Retinal pigment epithelial cell (primary cell): ENCODE measurements around the gene MYO1E.

ENCODE experiments used
- DNase-seq: peaks from one replicate; pipeline ENCODE4 v3.0.0-alpha.2; 2010; ENCODE audit warnings: low read depth
- H3K4me3 ChIP-seq: 2 replicates; pipeline ENCODE4 v1.5.1; 2011; ENCODE audit warnings: mild to moderate bottlenecking, low read length, control low read depth, moderate library complexity
- CTCF ChIP-seq: conservative IDR thresholded peaks from 2 replicates; pipeline ENCODE4 v1.5.1; 2011; ENCODE audit warnings: low read depth, low read length, control low read depth, inconsistent platforms

MYO1E gene

GRCh38 chr15:59252137-59252536 is 120.5 kb downstream of the MYO1E start:
- no peak for TF ChIP-seq CTCF
- no peak overlapping the region for H3K4me3 ChIP-seq
- DNase-seq, result no peak

GRCh38 chr15:59251001-59251845 is 121.4 kb downstream of the MYO1E start:
- no peak overlapping the region for H3K4me3 ChIP-seq
- no peak for DNase-seq
- TF ChIP-seq CTCF, result no peak

- no peak for DNase-seq
- no peak overlapping the region for H3K4me3 ChIP-seq
- no peak for TF ChIP-seq CTCF
Measured at GRCh38 chr15:59250249-59250648, 122.4 kb downstream of the MYO1E start.

GRCh38 chr15:59249816-59250215 is 122.9 kb downstream of the MYO1E start:
- no peak overlapping the region for H3K4me3 ChIP-seq
- TF ChIP-seq CTCF, result no peak
- no peak for DNase-seq

GRCh38 chr15:59247364-59247763 is 125.3 kb downstream of the MYO1E start:
- peak; percentile 53 for DNase-seq
- TF ChIP-seq CTCF, result peak; percentile 76
- no peak overlapping the region for H3K4me3 ChIP-seq

- no peak overlapping the region for H3K4me3 ChIP-seq
- no peak for TF ChIP-seq CTCF
- no peak for DNase-seq
Measured at GRCh38 chr15:59245559-59245958, 127.1 kb downstream of the MYO1E start.

- no peak for DNase-seq
- no peak for TF ChIP-seq CTCF
- no peak overlapping the region for H3K4me3 ChIP-seq
Measured at GRCh38 chr15:59244337-59244736, 128.3 kb downstream of the MYO1E start.
